HFF-Myc (cell line): Measurements from ENCODE around the gene PLD3.

Experiments
- DNase-seq: peaks from one replicate; pipeline ENCODE4 v3.0.0-alpha.2; 2011; ENCODE audit warnings: low read depth; ENCODE audit errors: extremely low read depth
- H3K4me3 ChIP-seq: replicated peaks from 2 replicates; pipeline ENCODE4 v1.5.1; 2011; ENCODE audit warnings: low read depth, mild to moderate bottlenecking, control low read depth, low read length
- TF ChIP-seq, protein P1 (sequence below): IDR thresholded peaks from 2 replicates; pipeline ENCODE4 v1.5.1; 2012; ENCODE audit warnings: mild to moderate bottlenecking, low read depth, low read length, control low read depth; ENCODE audit errors: missing control alignments

Gene PLD3

GRCh38 chr19:40337107-40337506 is 11.4 kb upstream of the PLD3 start:
- TF ChIP-seq, protein P1, sequence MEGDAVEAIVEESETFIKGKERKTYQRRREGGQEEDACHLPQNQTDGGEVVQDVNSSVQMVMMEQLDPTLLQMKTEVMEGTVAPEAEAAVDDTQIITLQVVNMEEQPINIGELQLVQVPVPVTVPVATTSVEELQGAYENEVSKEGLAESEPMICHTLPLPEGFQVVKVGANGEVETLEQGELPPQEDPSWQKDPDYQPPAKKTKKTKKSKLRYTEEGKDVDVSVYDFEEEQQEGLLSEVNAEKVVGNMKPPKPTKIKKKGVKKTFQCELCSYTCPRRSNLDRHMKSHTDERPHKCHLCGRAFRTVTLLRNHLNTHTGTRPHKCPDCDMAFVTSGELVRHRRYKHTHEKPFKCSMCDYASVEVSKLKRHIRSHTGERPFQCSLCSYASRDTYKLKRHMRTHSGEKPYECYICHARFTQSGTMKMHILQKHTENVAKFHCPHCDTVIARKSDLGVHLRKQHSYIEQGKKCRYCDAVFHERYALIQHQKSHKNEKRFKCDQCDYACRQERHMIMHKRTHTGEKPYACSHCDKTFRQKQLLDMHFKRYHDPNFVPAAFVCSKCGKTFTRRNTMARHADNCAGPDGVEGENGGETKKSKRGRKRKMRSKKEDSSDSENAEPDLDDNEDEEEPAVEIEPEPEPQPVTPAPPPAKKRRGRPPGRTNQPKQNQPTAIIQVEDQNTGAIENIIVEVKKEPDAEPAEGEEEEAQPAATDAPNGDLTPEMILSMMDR, result no peak
- no peak overlapping the region for H3K4me3 ChIP-seq
- no peak for DNase-seq

DNA sequence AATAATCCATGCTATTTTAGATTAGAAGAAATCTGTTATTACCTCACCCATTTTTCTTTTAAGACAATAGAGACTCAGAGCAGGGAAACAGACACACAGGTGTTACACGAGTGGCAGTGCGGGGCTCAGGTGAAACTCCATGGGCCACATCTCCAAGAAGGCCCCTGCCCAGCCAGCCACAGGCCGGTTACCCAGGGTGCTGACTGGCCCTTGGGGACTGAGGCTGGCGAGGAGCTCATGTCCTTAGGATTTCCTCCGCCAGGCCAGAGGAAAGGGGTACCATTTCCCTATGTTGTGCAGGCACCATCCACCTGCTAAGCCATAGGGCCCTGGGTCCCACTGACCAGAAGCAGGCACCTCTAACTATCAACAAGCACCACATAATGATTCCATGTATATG is 10.9 kb upstream of the PLD3 start:
- TF ChIP-seq, protein P1, result no peak
- H3K4me3 ChIP-seq, result no peak overlapping the region
- no peak for DNase-seq

- H3K4me3 ChIP-seq, result no peak overlapping the region
- TF ChIP-seq, protein P1, result no peak
- DNase-seq, result no peak
Measured at GRCh38 chr19:40339018-40339728, 9.3 kb upstream of the PLD3 start.

- TF ChIP-seq, protein P1, result no peak
- H3K4me3 ChIP-seq, result no peak overlapping the region
- no peak for DNase-seq
Measured at GRCh38 chr19:40341601-40342482, 6.7 kb upstream of the PLD3 start.

GRCh38 chr19:40342644-40343311 is 5.7 kb upstream of the PLD3 start:
- no peak for DNase-seq

GRCh38 chr19:40344422-40344821 is 4.1 kb upstream of the PLD3 start:
- no peak overlapping the region for H3K4me3 ChIP-seq
- DNase-seq, result no peak
- TF ChIP-seq, protein P1, result no peak

More at GRCh38 chr19:40342644-40343311, 5.7 kb upstream of the PLD3 start:
- TF ChIP-seq, protein P1, result no peak
- H3K4me3 ChIP-seq, result no peak overlapping the region
